Hepatocyte (in vitro differentiated cells): ENCODE data around the gene TNNC2.

Source experiments
- EZH2 ChIP-seq: fragments of 200-600 bp; sonication (generic); IDR thresholded peaks from 2 replicates; pipeline ENCODE4 v1.6.1; 2016; ENCODE audit warnings: antibody characterized with exemption, mild to moderate bottlenecking, borderline replicate concordance
- EZH2phosphoT487 ChIP-seq: fragments of 200-600 bp; sonication (generic); IDR thresholded peaks from one replicate; pipeline ENCODE4 v1.6.1; 2018; ENCODE audit warnings: antibody characterized with exemption, mild to moderate bottlenecking, low read depth, moderate library complexity; ENCODE audit not compliant: unreplicated experiment, severe bottlenecking
- TF ChIP-seq, protein P1 (sequence below): fragments of 200-600 bp; sonication (generic); IDR thresholded peaks from 2 replicates; pipeline ENCODE4 v1.5.1; 2016; ENCODE audit warnings: antibody characterized with exemption, mild to moderate bottlenecking; ENCODE audit not compliant: poor library complexity

DNA sequence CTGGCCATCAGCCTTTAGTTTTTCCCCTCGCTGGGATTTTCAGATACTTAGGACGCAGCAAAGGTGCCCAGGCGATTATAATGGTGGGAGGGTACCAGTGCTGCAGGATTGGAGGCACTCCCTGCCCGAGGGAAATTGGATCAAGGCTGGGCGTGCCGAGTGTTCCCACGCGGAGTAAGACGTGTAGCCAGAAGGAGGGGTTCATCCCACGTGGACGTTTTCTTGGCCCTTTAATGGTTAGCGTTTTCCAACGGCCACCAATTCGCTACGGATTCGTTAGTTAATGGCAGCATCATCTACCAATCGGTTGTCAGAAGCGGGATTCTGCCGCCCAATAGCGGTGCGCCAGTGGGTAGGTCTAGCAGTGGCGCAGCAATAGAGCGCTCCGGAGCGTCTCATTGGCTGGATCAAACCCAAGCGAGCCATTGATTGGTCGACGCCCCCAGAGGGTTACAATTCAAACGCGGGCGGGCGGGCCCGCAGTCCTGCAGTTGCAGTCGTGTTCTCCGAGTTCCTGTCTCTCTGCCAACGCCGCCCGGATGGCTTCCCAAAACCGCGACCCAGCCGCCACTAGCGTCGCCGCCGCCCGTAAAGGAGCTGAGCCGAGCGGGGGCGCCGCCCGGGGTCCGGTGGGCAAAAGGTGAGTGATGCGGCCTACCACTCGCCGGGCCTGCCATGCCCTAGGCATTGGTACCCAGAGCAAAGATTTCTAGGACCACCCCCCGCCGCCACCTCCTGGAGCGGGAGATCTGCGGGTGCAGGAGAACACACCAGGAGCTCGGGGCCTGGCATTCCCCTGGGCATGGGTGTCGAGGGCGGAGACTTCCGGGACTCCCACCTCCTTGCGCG lies 14.7 kb downstream of the TNNC2 start, which contains the start of gene UBE2C:
- TF ChIP-seq, protein P1, sequence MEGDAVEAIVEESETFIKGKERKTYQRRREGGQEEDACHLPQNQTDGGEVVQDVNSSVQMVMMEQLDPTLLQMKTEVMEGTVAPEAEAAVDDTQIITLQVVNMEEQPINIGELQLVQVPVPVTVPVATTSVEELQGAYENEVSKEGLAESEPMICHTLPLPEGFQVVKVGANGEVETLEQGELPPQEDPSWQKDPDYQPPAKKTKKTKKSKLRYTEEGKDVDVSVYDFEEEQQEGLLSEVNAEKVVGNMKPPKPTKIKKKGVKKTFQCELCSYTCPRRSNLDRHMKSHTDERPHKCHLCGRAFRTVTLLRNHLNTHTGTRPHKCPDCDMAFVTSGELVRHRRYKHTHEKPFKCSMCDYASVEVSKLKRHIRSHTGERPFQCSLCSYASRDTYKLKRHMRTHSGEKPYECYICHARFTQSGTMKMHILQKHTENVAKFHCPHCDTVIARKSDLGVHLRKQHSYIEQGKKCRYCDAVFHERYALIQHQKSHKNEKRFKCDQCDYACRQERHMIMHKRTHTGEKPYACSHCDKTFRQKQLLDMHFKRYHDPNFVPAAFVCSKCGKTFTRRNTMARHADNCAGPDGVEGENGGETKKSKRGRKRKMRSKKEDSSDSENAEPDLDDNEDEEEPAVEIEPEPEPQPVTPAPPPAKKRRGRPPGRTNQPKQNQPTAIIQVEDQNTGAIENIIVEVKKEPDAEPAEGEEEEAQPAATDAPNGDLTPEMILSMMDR, result no peak
- TF ChIP-seq EZH2 (no peak), EZH2phosphoT487 (no peak)
